Neutrophil (primary cell): ENCODE results near the gene MVD.

Experiments
- H3K27ac ChIP-seq: fragments of 200-600 bp; sonication (generic); 2 replicates; pipeline ENCODE4 v1.5.1; 2016; ENCODE audit warnings: mild to moderate bottlenecking, moderate library complexity
- H3K27me3 ChIP-seq: fragments of 200-600 bp; sonication (generic); 2 replicates; pipeline ENCODE4 v1.6.0; 2016; ENCODE audit warnings: mild to moderate bottlenecking
- H3K36me3 ChIP-seq: fragments of 200-600 bp; sonication (generic); 2 replicates; pipeline ENCODE4 v1.5.1; 2017
- H3K4me1 ChIP-seq, 2 experiments: fragments of 200-600 bp in 1 of 2; sonication (generic) in 1 of 2; 1 replicate in 1 of 2; 2 replicates in 1 of 2; pipeline versions ENCODE4 v1.5.1 to v1.6.1; 2013 to 2016; ENCODE audit warnings: low read depth in 1 of 2, low read length in 1 of 2, mild to moderate bottlenecking in 1 of 2, moderate library complexity in 1 of 2; ENCODE audit not compliant: control insufficient read depth in 1 of 2, insufficient read depth in 1 of 2
- H3K4me3 ChIP-seq, 2 experiments: fragments of 200-600 bp in 1 of 2; sonication (generic) in 1 of 2; 1 replicate in 1 of 2; 2 replicates in 1 of 2; pipeline ENCODE4 v1.5.1; 2013 to 2016; ENCODE audit warnings: low read depth in 1 of 2, low read length in 1 of 2, mild to moderate bottlenecking in 1 of 2, moderate library complexity in 1 of 2
- H3K9me3 ChIP-seq: fragments of 200-600 bp; sonication (generic); 2 replicates; pipeline ENCODE4 v1.5.1; 2016
- CTCF ChIP-seq: fragments of 200-600 bp; sonication (generic); IDR thresholded peaks from 2 replicates; pipeline ENCODE4 v1.5.1; 2016; ENCODE audit warnings: antibody characterized with exemption

MVD gene

GRCh38 chr16:88634141-88634993 is 28.5 kb downstream of the MVD start:
- Histone ChIP-seq H3K4me3 (peak overlapping the region; percentile 51 to 63), H3K27me3 (peaks cover 56% of the 10 kb centered on the region), H3K4me1 (peaks cover 28 to 34% of the 10 kb centered on the region in 2 experiments), H3K36me3 (peaks cover 33% of the 10 kb centered on the region), H3K9me3 (no peaks in the 10 kb centered on the region), H3K27ac (peak overlapping the region; percentile 9)
- no peak for TF ChIP-seq CTCF

DNA sequence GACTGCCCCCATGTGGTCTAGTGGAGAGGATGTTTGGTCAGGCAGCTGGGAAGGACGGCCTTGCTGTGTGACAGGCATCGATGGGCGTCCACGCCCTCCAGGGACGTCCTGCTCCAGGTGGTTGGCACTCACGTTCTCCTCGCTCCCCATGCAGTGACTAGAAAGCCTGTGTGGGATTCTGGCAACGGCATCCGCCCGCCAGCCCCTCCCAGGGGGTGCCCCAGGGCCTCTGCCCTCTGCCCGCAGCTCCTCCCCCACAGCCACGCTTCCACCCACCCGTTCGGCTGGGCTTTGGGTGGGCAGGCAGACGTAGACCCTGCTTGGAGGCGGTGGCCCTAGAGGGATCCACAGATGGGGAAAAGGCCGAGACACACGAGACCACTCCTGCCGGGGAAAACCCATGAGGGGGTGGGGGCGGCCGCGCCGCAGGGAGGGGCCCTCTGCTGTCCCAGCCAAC is 29.2 kb downstream of the MVD start:
- TF ChIP-seq CTCF = no peak
- Histone ChIP-seq H3K27me3 (peaks cover 50% of the 10 kb centered on the region), H3K36me3 (peaks cover 37% of the 10 kb centered on the region), H3K27ac (peak overlapping the region; percentile 9), H3K4me3 (peak overlapping the region; percentile 51 to 63), H3K4me1 (peaks cover 23 to 27% of the 10 kb centered on the region in 2 experiments), H3K9me3 (no peaks in the 10 kb centered on the region)

GRCh38 chr16:88632587-88632930 is 30.3 kb downstream of the MVD start:
- Histone ChIP-seq H3K36me3 (peaks cover 48% of the 10 kb centered on the region), H3K9me3 (no peaks in the 10 kb centered on the region), H3K27me3 (peaks cover 38% of the 10 kb centered on the region), H3K4me3 (no peak overlapping the region), H3K27ac (no peak overlapping the region), H3K4me1 (peaks cover 18 to 22% of the 10 kb centered on the region in 2 experiments)
- no peak for TF ChIP-seq CTCF

- no peak for TF ChIP-seq CTCF
- H3K4me1 ChIP-seq = peaks cover 18 to 22% of the 10 kb centered on the region in 2 experiments
- peaks cover 33% of the 10 kb centered on the region for H3K27me3 ChIP-seq
- no peaks in the 10 kb centered on the region for H3K9me3 ChIP-seq
- no peak overlapping the region for H3K4me3 ChIP-seq
- H3K27ac ChIP-seq = no peak overlapping the region
- peaks cover 53% of the 10 kb centered on the region for H3K36me3 ChIP-seq
These were observed 30.8 kb downstream of the MVD start for GRCh38 chr16:88631920-88632586.

DNA sequence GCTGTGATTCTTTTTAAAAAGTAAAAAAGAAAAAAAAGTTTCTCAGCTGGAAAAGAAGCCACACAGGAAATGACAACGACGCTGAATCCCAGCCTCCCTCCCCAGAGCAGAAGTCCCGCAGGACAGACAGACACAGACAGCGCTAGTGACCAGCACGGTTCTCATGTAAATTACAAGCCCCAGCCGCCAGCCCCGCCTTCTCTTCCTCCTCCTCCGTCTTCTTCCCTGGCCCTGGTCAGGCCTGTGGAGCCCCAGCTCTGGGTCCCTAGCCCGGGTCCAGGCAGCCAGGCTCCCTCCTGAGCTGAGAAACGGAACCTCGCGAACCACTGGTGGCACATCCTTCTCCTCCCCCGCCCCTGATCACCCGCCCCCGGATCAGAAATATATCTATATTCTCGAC is 31.5 kb downstream of the MVD start:
- H3K36me3 ChIP-seq = peaks cover 60% of the 10 kb centered on the region
- peaks cover 27% of the 10 kb centered on the region for H3K27me3 ChIP-seq
- TF ChIP-seq CTCF = no peak
- H3K4me1 ChIP-seq = peaks cover 18 to 22% of the 10 kb centered on the region in 2 experiments
- H3K9me3 ChIP-seq = no peaks in the 10 kb centered on the region
- H3K27ac ChIP-seq = no peak overlapping the region
- H3K4me3 ChIP-seq = no peak overlapping the region
